Measurements from ENCODE around the gene STPG2.

STPG2 gene

GRCh38 chr4:97900229-97900628 lies 243.0 kb downstream of the STPG2 start:
- WGBS, 2 experiments (ENCODE audit: insufficient coverage in 2 of 2): 100% methylated on average over 1 of the region's 2 CpGs; no CpG with 5 or more reads in 1 of the 2 experiments
- Histone ChIP-seq H3K4me3 (ENCODE audit: extremely low read depth, insufficient read depth, low read length, poor library complexity, severe bottlenecking) (no peak overlapping the region), H3K9me3 (ENCODE audit: control insufficient read depth, low read length) (no peaks in the 10 kb centered on the region), H3K4me1 (ENCODE audit: control insufficient read depth, insufficient read depth, low read length, poor library complexity, severe bottlenecking) (no peaks in the 10 kb centered on the region), H3K36me3 (ENCODE audit: control insufficient read depth, insufficient read depth, low read length) (no peaks in the 10 kb centered on the region), H3K27ac (ENCODE audit: low read depth, low read length, severe bottlenecking) (no peak overlapping the region)

- H3K27ac ChIP-seq (ENCODE audit: low read depth, low read length, severe bottlenecking): no peak overlapping the region
- no peaks in the 10 kb centered on the region for H3K4me1 ChIP-seq (ENCODE audit: control insufficient read depth, insufficient read depth, low read length, poor library complexity, severe bottlenecking)
- no peaks in the 10 kb centered on the region for H3K36me3 ChIP-seq (ENCODE audit: control insufficient read depth, insufficient read depth, low read length)
- no CpG with 5 or more reads among the region's 1 CpG for WGBS, 2 experiments (ENCODE audit: insufficient coverage in 2 of 2)
- H3K4me3 ChIP-seq (ENCODE audit: extremely low read depth, insufficient read depth, low read length, poor library complexity, severe bottlenecking): no peak overlapping the region
- no peaks in the 10 kb centered on the region for H3K9me3 ChIP-seq (ENCODE audit: control insufficient read depth, low read length)
Measured at GRCh38 chr4:97892592-97893266, 250.5 kb downstream of the STPG2 start.

GRCh38 chr4:97879942-97880341 lies 263.3 kb downstream of the STPG2 start:
- Histone ChIP-seq H3K36me3 (ENCODE audit: control insufficient read depth, insufficient read depth, low read length) (no peaks in the 10 kb centered on the region), H3K4me3 (ENCODE audit: extremely low read depth, insufficient read depth, low read length, poor library complexity, severe bottlenecking) (no peak overlapping the region), H3K9me3 (ENCODE audit: control insufficient read depth, low read length) (no peaks in the 10 kb centered on the region), H3K27ac (ENCODE audit: low read depth, low read length, severe bottlenecking) (no peak overlapping the region), H3K4me1 (ENCODE audit: control insufficient read depth, insufficient read depth, low read length, poor library complexity, severe bottlenecking) (no peaks in the 10 kb centered on the region)
- WGBS, 2 experiments (ENCODE audit: insufficient coverage in 2 of 2): no CpG with 5 or more reads among the region's 2 CpGs

GRCh38 chr4:97868097-97868496 lies 275.2 kb downstream of the STPG2 start:
- Histone ChIP-seq H3K4me3 (ENCODE audit: extremely low read depth, insufficient read depth, low read length, poor library complexity, severe bottlenecking) (no peak overlapping the region), H3K4me1 (ENCODE audit: control insufficient read depth, insufficient read depth, low read length, poor library complexity, severe bottlenecking) (no peaks in the 10 kb centered on the region), H3K27ac (ENCODE audit: low read depth, low read length, severe bottlenecking) (no peak overlapping the region), H3K9me3 (ENCODE audit: control insufficient read depth, low read length) (no peaks in the 10 kb centered on the region), H3K36me3 (ENCODE audit: control insufficient read depth, insufficient read depth, low read length) (no peaks in the 10 kb centered on the region)
- WGBS, 2 experiments (ENCODE audit: insufficient coverage in 2 of 2): no CpG with 5 or more reads among the region's 4 CpGs

- H3K9me3 ChIP-seq (ENCODE audit: control insufficient read depth, low read length): no peaks in the 10 kb centered on the region
- no peaks in the 10 kb centered on the region for H3K4me1 ChIP-seq (ENCODE audit: control insufficient read depth, insufficient read depth, low read length, poor library complexity, severe bottlenecking)
- no peaks in the 10 kb centered on the region for H3K36me3 ChIP-seq (ENCODE audit: control insufficient read depth, insufficient read depth, low read length)
- no peak overlapping the region for H3K4me3 ChIP-seq (ENCODE audit: extremely low read depth, insufficient read depth, low read length, poor library complexity, severe bottlenecking)
- WGBS, 2 experiments (ENCODE audit: insufficient coverage in 2 of 2): 71 to 100% methylated on average over 1 of the region's 1 CpG
- H3K27ac ChIP-seq (ENCODE audit: low read depth, low read length, severe bottlenecking): no peak overlapping the region
Measured at GRCh38 chr4:97867557-97868091, 275.7 kb downstream of the STPG2 start.

GRCh38 chr4:97866821-97867556 lies 276.3 kb downstream of the STPG2 start:
- no peak overlapping the region for H3K4me3 ChIP-seq (ENCODE audit: extremely low read depth, insufficient read depth, low read length, poor library complexity, severe bottlenecking)
- no peak overlapping the region for H3K27ac ChIP-seq (ENCODE audit: low read depth, low read length, severe bottlenecking)
- no peaks in the 10 kb centered on the region for H3K4me1 ChIP-seq (ENCODE audit: control insufficient read depth, insufficient read depth, low read length, poor library complexity, severe bottlenecking)
- H3K9me3 ChIP-seq (ENCODE audit: control insufficient read depth, low read length): no peaks in the 10 kb centered on the region
- H3K36me3 ChIP-seq (ENCODE audit: control insufficient read depth, insufficient read depth, low read length): no peaks in the 10 kb centered on the region

GRCh38 chr4:97851115-97851514 lies 292.2 kb downstream of the STPG2 start:
- H3K4me3 ChIP-seq (ENCODE audit: extremely low read depth, insufficient read depth, low read length, poor library complexity, severe bottlenecking): no peak overlapping the region
- H3K4me1 ChIP-seq (ENCODE audit: control insufficient read depth, insufficient read depth, low read length, poor library complexity, severe bottlenecking): no peaks in the 10 kb centered on the region
- no peaks in the 10 kb centered on the region for H3K9me3 ChIP-seq (ENCODE audit: control insufficient read depth, low read length)
- H3K27ac ChIP-seq (ENCODE audit: low read depth, low read length, severe bottlenecking): no peak overlapping the region
- no peaks in the 10 kb centered on the region for H3K36me3 ChIP-seq (ENCODE audit: control insufficient read depth, insufficient read depth, low read length)
- 80% methylated on average over 1 of the region's 1 CpG; no CpG with 5 or more reads in 1 of the 2 experiments for WGBS, 2 experiments (ENCODE audit: insufficient coverage in 2 of 2)

GRCh38 chr4:97845758-97846157 lies 297.5 kb downstream of the STPG2 start:
- no peaks in the 10 kb centered on the region for H3K36me3 ChIP-seq (ENCODE audit: control insufficient read depth, insufficient read depth, low read length)
- H3K27ac ChIP-seq (ENCODE audit: low read depth, low read length, severe bottlenecking): no peak overlapping the region
- no peak overlapping the region for H3K4me3 ChIP-seq (ENCODE audit: extremely low read depth, insufficient read depth, low read length, poor library complexity, severe bottlenecking)
- H3K4me1 ChIP-seq (ENCODE audit: control insufficient read depth, insufficient read depth, low read length, poor library complexity, severe bottlenecking): no peaks in the 10 kb centered on the region
- no peaks in the 10 kb centered on the region for H3K9me3 ChIP-seq (ENCODE audit: control insufficient read depth, low read length)

GRCh38 chr4:97841512-97841911 lies 301.8 kb downstream of the STPG2 start:
- 100% methylated on average over 1 of the region's 1 CpG; no CpG with 5 or more reads in 1 of the 2 experiments for WGBS, 2 experiments (ENCODE audit: insufficient coverage in 2 of 2)
- H3K4me1 ChIP-seq (ENCODE audit: control insufficient read depth, insufficient read depth, low read length, poor library complexity, severe bottlenecking): no peaks in the 10 kb centered on the region
- no peak overlapping the region for H3K4me3 ChIP-seq (ENCODE audit: extremely low read depth, insufficient read depth, low read length, poor library complexity, severe bottlenecking)
- no peak overlapping the region for H3K27ac ChIP-seq (ENCODE audit: low read depth, low read length, severe bottlenecking)
- no peaks in the 10 kb centered on the region for H3K9me3 ChIP-seq (ENCODE audit: control insufficient read depth, low read length)
- H3K36me3 ChIP-seq (ENCODE audit: control insufficient read depth, insufficient read depth, low read length): no peaks in the 10 kb centered on the region

- Histone ChIP-seq H3K9me3 (ENCODE audit: control insufficient read depth, low read length) (no peaks in the 10 kb centered on the region), H3K4me1 (ENCODE audit: control insufficient read depth, insufficient read depth, low read length, poor library complexity, severe bottlenecking) (no peaks in the 10 kb centered on the region), H3K27ac (ENCODE audit: low read depth, low read length, severe bottlenecking) (no peak overlapping the region), H3K4me3 (ENCODE audit: extremely low read depth, insufficient read depth, low read length, poor library complexity, severe bottlenecking) (no peak overlapping the region), H3K36me3 (ENCODE audit: control insufficient read depth, insufficient read depth, low read length) (no peaks in the 10 kb centered on the region)
Measured at GRCh38 chr4:97836662-97837061, 306.6 kb downstream of the STPG2 start.

- WGBS, 2 experiments (ENCODE audit: insufficient coverage in 2 of 2): 89 to 95% methylated on average over 4 to 7 of the region's 7 CpGs
Measured at GRCh38 chr4:97828646-97829045, 314.6 kb downstream of the STPG2 start.

More at GRCh38 chr4:97828646-97829045, 314.6 kb downstream of the STPG2 start:
- Histone ChIP-seq H3K27ac (ENCODE audit: low read depth, low read length, severe bottlenecking) (no peak overlapping the region), H3K4me1 (ENCODE audit: control insufficient read depth, insufficient read depth, low read length, poor library complexity, severe bottlenecking) (no peaks in the 10 kb centered on the region), H3K4me3 (ENCODE audit: extremely low read depth, insufficient read depth, low read length, poor library complexity, severe bottlenecking) (no peak overlapping the region), H3K36me3 (ENCODE audit: control insufficient read depth, insufficient read depth, low read length) (no peaks in the 10 kb centered on the region), H3K9me3 (ENCODE audit: control insufficient read depth, low read length) (no peaks in the 10 kb centered on the region)

All from mesodermal cell (in vitro differentiated cells).